Suprapubic skin (tissue), 4 donors: ENCODE results near the gene TAAR1. TPM values are rescaled to one million over a fixed set of nuclear protein-coding genes. Genes with fewer than 3 reads are reported as not detected.
"Not testable (repeated sequence)": the region's sequence is repeated elsewhere in the genome, so short reads cannot be mapped to it uniquely, and the experiment has no call there.

Experiments
- DNase-seq, 2 donors: peaks; one replicate each; pipeline ENCODE4 v3.0.0-alpha.2; 2019; ENCODE audit warnings: low spot score in 2 of 2
- H3K27ac ChIP-seq: fragments of 200-600 bp; sonication (generic); one replicate; pipeline ENCODE4 v1.5.1; 2019
- H3K27me3 ChIP-seq: fragments of 200-600 bp; sonication (generic); one replicate; pipeline ENCODE4 v1.5.1; 2019
- H3K36me3 ChIP-seq: fragments of 200-600 bp; sonication (generic); one replicate; pipeline ENCODE4 v1.5.1; 2019
- H3K4me1 ChIP-seq: fragments of 200-600 bp; sonication (generic); one replicate; pipeline ENCODE4 v1.5.1; 2019
- H3K4me3 ChIP-seq: fragments of 200-600 bp; sonication (generic); one replicate; pipeline ENCODE4 v1.5.1; 2019; ENCODE audit warnings: mild to moderate bottlenecking
- H3K9me3 ChIP-seq: fragments of 200-600 bp; sonication (generic); one replicate; pipeline ENCODE4 v1.5.1; 2019
- CTCF ChIP-seq, 2 donors: fragments of 200-600 bp in 1 of 2; fragments of 450-650 bp in 1 of 2; sonication (generic) in 1 of 2; IDR thresholded peaks; one replicate each; pipeline ENCODE4 v1.5.1; 2016 to 2019; ENCODE audit warnings: antibody characterized with exemption in 2 of 2, mild to moderate bottlenecking in 1 of 2, moderate library complexity in 1 of 2
- EP300 ChIP-seq: sonication (generic); formaldehyde crosslinking; IDR thresholded peaks from one replicate; pipeline ENCODE4 v1.6.1; 2017; ENCODE audit warnings: antibody characterized with exemption
- POLR2A ChIP-seq, 2 donors: fragments of 450-650 bp; IDR thresholded peaks; one replicate each; pipeline ENCODE4 v1.6.1; 2017; ENCODE audit warnings: antibody characterized with exemption in 2 of 2, mild to moderate bottlenecking in 2 of 2, moderate library complexity in 2 of 2
- POLR2AphosphoS5 ChIP-seq, 3 donors: sonication (generic); formaldehyde crosslinking; IDR thresholded peaks; one replicate each; pipeline ENCODE4 v1.6.1; 2017; ENCODE audit warnings: antibody characterized with exemption in 3 of 3
- WGBS: methylation state at CpG from one replicate; pipeline ENCODE4 v1.1.5; 2018; 5-methylcytosine and 5-hydroxymethylcytosine counted together
- total RNA-seq, 4 donors: library from RNA; depleted of rRNA; stranded (reverse); fragments of >200 nt; gene quantifications; one replicate each; pipeline ENCODE4 v1.1.0, GENCODE V29; 2016

TAAR1 gene
- not detected for total RNA-seq

GRCh38 chr6:132659082-132659481 is at the start of gene TAAR1:
TSS of gene TAAR1 (minus strand) at chr6:132659182. CDS start at chr6:132646003, 13,179 bp downstream.
- no peak within 1 kb of the TSS for H3K27ac ChIP-seq
- no peaks in the 10 kb centered on the region for H3K36me3 ChIP-seq
- 84% methylated on average over 3 of the region's 3 CpGs for WGBS
- H3K4me1 ChIP-seq = no peaks in the 10 kb centered on the region
- H3K27me3 ChIP-seq = no peaks in the 10 kb centered on the region
- TF ChIP-seq POLR2AphosphoS5 (IDR thresholded peaks at IDR 0.05) (no peak), CTCF (IDR thresholded peaks at IDR 0.05) (no peak), EP300 (no peak), POLR2A (IDR thresholded peaks at IDR 0.05) (no peak)
- no peaks in the 10 kb centered on the region for H3K9me3 ChIP-seq
- no peak within 1 kb of the TSS for H3K4me3 ChIP-seq
- no peak for DNase-seq

- DNase-seq = no peak
- Histone ChIP-seq H3K4me1 (no peaks in the 10 kb centered on the region), H3K4me3 (no peak overlapping the region), H3K27me3 (no peaks in the 10 kb centered on the region), H3K36me3 (no peaks in the 10 kb centered on the region), H3K27ac (no peak overlapping the region), H3K9me3 (no peaks in the 10 kb centered on the region)
- no peak for TF ChIP-seq POLR2AphosphoS5 (IDR thresholded peaks at IDR 0.05)
- TF ChIP-seq POLR2A (IDR thresholded peaks at IDR 0.05) = no peak
- TF ChIP-seq EP300 = no peak
- TF ChIP-seq CTCF (IDR thresholded peaks at IDR 0.05) = no peak
- 72% methylated on average over 3 of the region's 3 CpGs for WGBS
These were observed 49.8 kb upstream of the TAAR1 start for GRCh38 chr6:132708771-132709170.

- no peak for DNase-seq
- Histone ChIP-seq H3K36me3 (no peaks in the 10 kb centered on the region), H3K4me3 (no peak overlapping the region), H3K27ac (no peak overlapping the region), H3K27me3 (no peaks in the 10 kb centered on the region), H3K9me3 (no peaks in the 10 kb centered on the region), H3K4me1 (no peaks in the 10 kb centered on the region)
- no peak for TF ChIP-seq POLR2A (IDR thresholded peaks at IDR 0.05)
- no peak for TF ChIP-seq EP300
- TF ChIP-seq CTCF (IDR thresholded peaks at IDR 0.05) = no peak
- no peak for TF ChIP-seq POLR2AphosphoS5 (IDR thresholded peaks at IDR 0.05)
These were observed 49.0 kb upstream of the TAAR1 start for GRCh38 chr6:132708002-132708401.

GRCh38 chr6:132706756-132707155 is 47.8 kb upstream of the TAAR1 start:
- not testable (repeated sequence) for H3K36me3 ChIP-seq, H3K9me3 ChIP-seq, H3K27ac ChIP-seq, DNase-seq, H3K4me3 ChIP-seq, H3K27me3 ChIP-seq, H3K4me1 ChIP-seq
- WGBS = 91% methylated on average over 4 of the region's 4 CpGs

GRCh38 chr6:132703936-132704335 is 45.0 kb upstream of the TAAR1 start:
- Histone ChIP-seq H3K9me3 (no peaks in the 10 kb centered on the region), H3K27me3 (no peaks in the 10 kb centered on the region), H3K4me3 (no peak overlapping the region), H3K27ac (no peak overlapping the region), H3K36me3 (no peaks in the 10 kb centered on the region), H3K4me1 (no peaks in the 10 kb centered on the region)
- no peak for TF ChIP-seq EP300
- TF ChIP-seq POLR2AphosphoS5 (IDR thresholded peaks at IDR 0.05) = no peak
- no peak for TF ChIP-seq CTCF (IDR thresholded peaks at IDR 0.05)
- TF ChIP-seq POLR2A (IDR thresholded peaks at IDR 0.05) = no peak
- DNase-seq = no peak

- 50% methylated on average over 1 of the region's 1 CpG for WGBS
- no peak for DNase-seq
- H3K27ac ChIP-seq = no peak overlapping the region
- no peaks in the 10 kb centered on the region for H3K36me3 ChIP-seq
- H3K4me3 ChIP-seq = no peak overlapping the region
- H3K4me1 ChIP-seq = no peaks in the 10 kb centered on the region
- H3K27me3 ChIP-seq = no peaks in the 10 kb centered on the region
- peaks cover 4% of the 10 kb centered on the region for H3K9me3 ChIP-seq
- TF ChIP-seq POLR2A (IDR thresholded peaks at IDR 0.05) = no peak
- TF ChIP-seq CTCF (IDR thresholded peaks at IDR 0.05) = no peak
- TF ChIP-seq POLR2AphosphoS5 (IDR thresholded peaks at IDR 0.05) = no peak
- no peak for TF ChIP-seq EP300
These were observed 39.6 kb upstream of the TAAR1 start for GRCh38 chr6:132698608-132699007.
